H9 (cell line): ENCODE measurements around the gene MCU. TPM values are rescaled to one million over a fixed set of nuclear protein-coding genes. Genes with fewer than 3 reads are reported as not detected.

ENCODE experiments used
- DNase-seq: peaks from one replicate; pipeline ENCODE4 v3.0.0-alpha.2; 2017
- H2AFZ ChIP-seq: one replicate; pipeline ENCODE4 v1.6.1; 2013; ENCODE audit warnings: mild to moderate bottlenecking, low read length, control low read depth, moderate library complexity
- H2AK5ac ChIP-seq: 2 replicates; pipeline ENCODE4 v1.6.1; 2013; ENCODE audit warnings: low read length, control low read depth, mixed read lengths; ENCODE audit not compliant: insufficient read length
- H2BK120ac ChIP-seq: one replicate; pipeline ENCODE4 v1.6.1; 2013; ENCODE audit warnings: low read depth, mild to moderate bottlenecking, low read length, control low read depth, inconsistent platforms; ENCODE audit not compliant: poor library complexity, severe bottlenecking
- H2BK12ac ChIP-seq: 2 replicates; pipeline ENCODE4 v1.6.1; 2013; ENCODE audit warnings: low read length, control low read depth, mixed read lengths, low read depth; ENCODE audit not compliant: insufficient read length
- H2BK15ac ChIP-seq: 2 replicates; pipeline ENCODE4 v1.6.1; 2013; ENCODE audit warnings: low read depth, low read length, control low read depth
- H2BK20ac ChIP-seq: one replicate; pipeline ENCODE4 v1.6.1; 2013; ENCODE audit warnings: low read depth, mild to moderate bottlenecking, low read length, control low read depth, inconsistent platforms; ENCODE audit not compliant: poor library complexity, severe bottlenecking
- H2BK5ac ChIP-seq: 2 replicates; pipeline ENCODE4 v1.6.1; 2013; ENCODE audit warnings: low read length, control low read depth, mixed read lengths; ENCODE audit not compliant: insufficient read length
- H3K14ac ChIP-seq: 2 replicates; pipeline ENCODE4 v1.6.1; 2013; ENCODE audit warnings: low read length, control low read depth; ENCODE audit not compliant: insufficient read depth
- H3K18ac ChIP-seq: 2 replicates; pipeline ENCODE4 v1.6.1; 2013; ENCODE audit warnings: low read depth, mild to moderate bottlenecking, mixed read lengths, low read length, control low read depth; ENCODE audit not compliant: insufficient read length
- H3K23ac ChIP-seq: 2 replicates; pipeline ENCODE4 v1.6.1; 2013; ENCODE audit warnings: low read length, control low read depth, mixed read lengths, low read depth; ENCODE audit not compliant: insufficient read length
- H3K23me2 ChIP-seq: 2 replicates; pipeline ENCODE4 v1.6.1; 2013; ENCODE audit warnings: low read depth, mild to moderate bottlenecking, mixed read lengths, low read length, control low read depth; ENCODE audit not compliant: insufficient read length, poor library complexity, severe bottlenecking
- H3K27ac ChIP-seq: 2 replicates; pipeline ENCODE4 v1.5.1; 2013; ENCODE audit warnings: low read length, control low read depth, mixed read lengths, low read depth; ENCODE audit not compliant: insufficient read length
- H3K27me3 ChIP-seq: 2 replicates; pipeline ENCODE4 v1.6.1; 2013; ENCODE audit warnings: low read length, control low read depth, inconsistent platforms; ENCODE audit not compliant: insufficient read depth
- H3K4ac ChIP-seq: 2 replicates; pipeline ENCODE4 v1.6.1; 2013; ENCODE audit warnings: low read depth, mild to moderate bottlenecking, control low read depth, inconsistent platforms, low read length, moderate library complexity
- H3K4me1 ChIP-seq: 2 replicates; pipeline ENCODE4 v1.6.1; 2013; ENCODE audit warnings: low read length, control low read depth, inconsistent platforms; ENCODE audit not compliant: insufficient read depth
- H3K4me2 ChIP-seq: 2 replicates; pipeline ENCODE4 v1.6.1; 2013; ENCODE audit warnings: low read length, control low read depth, mixed read lengths; ENCODE audit not compliant: insufficient read length, insufficient read depth
- H3K56ac ChIP-seq: 2 replicates; pipeline ENCODE4 v1.6.1; 2013; ENCODE audit warnings: low read depth, mild to moderate bottlenecking, mixed read lengths, low read length, control low read depth; ENCODE audit not compliant: insufficient read length
- H3K79me1 ChIP-seq: 2 replicates; pipeline ENCODE4 v1.6.1; 2013; ENCODE audit warnings: low read depth, mild to moderate bottlenecking, moderate library complexity, low read length, control low read depth, inconsistent platforms; ENCODE audit not compliant: insufficient read depth, poor library complexity, severe bottlenecking
- H3K79me2 ChIP-seq: 2 replicates; pipeline ENCODE4 v1.6.1; 2013; ENCODE audit warnings: low read length, control low read depth, inconsistent platforms; ENCODE audit not compliant: insufficient read depth
- H3K9ac ChIP-seq: 2 replicates; pipeline ENCODE4 v1.6.1; 2013; ENCODE audit warnings: low read length, control low read depth, mixed read lengths; ENCODE audit not compliant: insufficient read length; ENCODE audit errors: extremely low read depth
- H3K9me3 ChIP-seq: one replicate; pipeline ENCODE4 v1.6.1; 2013; ENCODE audit warnings: low read depth, low read length, inconsistent platforms; ENCODE audit not compliant: control insufficient read depth
- H3T11ph ChIP-seq: one replicate; pipeline ENCODE4 v1.6.1; 2013; ENCODE audit warnings: mild to moderate bottlenecking, low read length, control low read depth, inconsistent platforms
- H4K20me1 ChIP-seq: one replicate; pipeline ENCODE4 v1.6.1; 2013; ENCODE audit not compliant: control insufficient read depth, insufficient read length, insufficient read depth
- H4K5ac ChIP-seq: 2 replicates; pipeline ENCODE4 v1.6.1; 2013; ENCODE audit warnings: low read depth, mild to moderate bottlenecking, mixed read lengths, low read length, control low read depth; ENCODE audit not compliant: insufficient read length
- H4K8ac ChIP-seq: replicated peaks from 2 replicates; pipeline ENCODE4 v1.6.1; 2013; ENCODE audit warnings: low read length, control low read depth, mixed read lengths, low read depth; ENCODE audit not compliant: insufficient read length
- H4K91ac ChIP-seq: 2 replicates; pipeline ENCODE4 v1.6.1; 2013; ENCODE audit warnings: low read depth, mild to moderate bottlenecking, moderate library complexity, mixed read lengths, low read length, control low read depth; ENCODE audit not compliant: insufficient read length
- H3K27ac Mint-ChIP-seq, 3 experiments: 2 replicates in 2 of 3; 3 replicates in 1 of 3; pipeline ENCODE4 v1.8.0; 2020 to 2021; ENCODE audit warnings: mixed read lengths in 3 of 3, mild to moderate bottlenecking in 1 of 3, moderate library complexity in 1 of 3
- H3K27me3 Mint-ChIP-seq: 2 replicates; pipeline ENCODE4 v1.8.0; 2021; ENCODE audit warnings: low read depth, mild to moderate bottlenecking, moderate library complexity, mixed read lengths
- H3K36me3 Mint-ChIP-seq, 3 experiments: 2 replicates in 2 of 3; 3 replicates in 1 of 3; pipeline ENCODE4 v1.8.0; 2020 to 2021; ENCODE audit warnings: low read depth in 3 of 3, mixed read lengths in 3 of 3; ENCODE audit not compliant: insufficient read depth in 1 of 3
- H3K4me1 Mint-ChIP-seq, 2 experiments: 2 replicates each; pipeline ENCODE4 v1.8.0; 2020; ENCODE audit warnings: mixed read lengths in 2 of 2
- H3K4me3 Mint-ChIP-seq, 2 experiments: 2 replicates in 1 of 2; 3 replicates in 1 of 2; pipeline ENCODE4 v1.8.0; 2020 to 2021; ENCODE audit warnings: mild to moderate bottlenecking in 2 of 2, mixed read lengths in 2 of 2, moderate library complexity in 1 of 2
- H3K9me3 Mint-ChIP-seq, 2 experiments: 2 replicates in 1 of 2; 3 replicates in 1 of 2; pipeline ENCODE4 v1.8.0; 2020; ENCODE audit warnings: mild to moderate bottlenecking in 2 of 2, mixed read lengths in 2 of 2, moderate library complexity in 1 of 2
- CTCF ChIP-seq: fragments of 200-600 bp; sonication (generic); conservative IDR thresholded peaks from 3 replicates; pipeline ENCODE4 v1.8.0; 2021; ENCODE audit warnings: antibody characterized with exemption, mild to moderate bottlenecking
- total RNA-seq: library from RNA; stranded (reverse); gene quantifications from 2 replicates; pipeline ENCODE4 v1.2.1, GENCODE V29; 2021

Gene MCU
- total RNA-seq, 1 experiment from 2014 or later = 36.6 TPM

DNA sequence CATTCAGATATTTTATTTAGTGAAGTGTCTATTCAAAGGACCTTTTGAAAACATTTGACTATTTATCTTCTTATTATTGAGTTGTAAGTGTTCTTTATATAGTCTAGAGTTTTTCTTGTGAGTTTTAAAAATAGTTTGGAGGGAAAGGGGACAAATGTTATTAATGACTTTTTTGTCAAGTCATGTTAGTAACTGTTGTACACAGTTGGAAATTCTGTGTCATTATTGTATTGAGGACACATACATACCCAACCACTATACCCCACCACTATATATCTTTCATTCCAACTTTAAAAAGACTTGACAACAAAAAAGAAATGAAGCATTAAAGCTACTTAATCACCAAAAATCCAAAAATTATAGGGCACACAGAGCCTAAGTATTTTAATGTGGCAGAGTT is 148.4 kb downstream of the MCU start:
- Histone ChIP-seq H3K14ac (no peak overlapping the region), H3T11ph (no peak overlapping the region), H2BK12ac (no peak overlapping the region), H4K91ac (no peak overlapping the region), H2BK120ac (no peak overlapping the region), H3K18ac (no peak overlapping the region), H2AK5ac (no peak overlapping the region), H3K79me1 (no peaks in the 10 kb centered on the region), H3K79me2 (no peaks in the 10 kb centered on the region; the same call in 1 of the 2 replicates), H4K5ac (no peak overlapping the region), H2BK15ac (no peak overlapping the region), H2BK5ac (no peak overlapping the region), H3K9me3 (no peaks in the 10 kb centered on the region), H3K4me1 (no peaks in the 10 kb centered on the region), H3K23ac (no peak overlapping the region), H3K4me2 (no peak overlapping the region), H2AFZ (no peak overlapping the region), H3K27me3 (no peaks in the 10 kb centered on the region), H2BK20ac (no peak overlapping the region), H3K9ac (no peak overlapping the region), H4K20me1 (no peaks in the 10 kb centered on the region), H3K4ac (no peak overlapping the region), H3K23me2 (no peaks in the 10 kb centered on the region), H4K8ac (no peak overlapping the region), H3K27ac (no peak overlapping the region), H3K56ac (no peak overlapping the region)
- Mint-ChIP-seq H3K4me1 (no peaks in the 10 kb centered on the region), H3K27me3 (no peaks in the 10 kb centered on the region), H3K36me3 (no peaks in the 10 kb centered on the region), H3K4me3 (no peak overlapping the region), H3K27ac (no peak overlapping the region), H3K9me3 (no peaks in the 10 kb centered on the region)
- TF ChIP-seq CTCF = no peak
- DNase-seq = no peak
